Heart left ventricle (tissue), 13 donors: Measurements from ENCODE around the gene CASZ1.

Experiments used
- POLR2A ChIP-seq, 2 donors: fragments of 450-650 bp; IDR thresholded peaks; one replicate each; pipeline ENCODE4 v1.6.1; 2017; ENCODE audit warnings: antibody characterized with exemption in 2 of 2, mild to moderate bottlenecking in 2 of 2, moderate library complexity in 2 of 2
- TF ChIP-seq, protein P1 (sequence below), 12 donors: fragments of 200-600 bp; sonication (generic) in 4 of 12; IDR thresholded peaks; one replicate each; pipeline versions ENCODE4 v1.5.0 to v1.8.0; 2018 to 2022; ENCODE audit warnings: antibody characterized with exemption in 12 of 12, mild to moderate bottlenecking in 5 of 12
- donor health status: ischemic (EF 13 %, LVEDD 7.1; RV severe dilation, severe dysfunction).
- donor health status: DM: no; HTN: yes; CAD: no.
- donor health status: DM: no; HTN: no; CAD: no.
- donor health status: ischemic (EF 25% LVEDD 6.9; RV normal size, moderate dysfunction).
- donor health status: ischemic (EF 25% LVEDD 5.7; RV mildly dilated, moderate dysfunction).
- donor health status: ischemic (EF 35%, LVEDD 5.7; RV mildly dilated, moderate dysfunction).
- donor health status: nonischemic (EF 11% LVEDD 7.7; RV severe dilation, severe dysfunction).
- donor health status: DM: yes; HTN: yes; CAD: no.
- donor health status: PGD.
- donor health status: ischemic (EF 29% LVEDD 5.4; RV normal size, mild dysfunction).
- donor health status: nonischemic (EF 23%, LVEDD 6.1; RV moderate dilation, normal function).

DNA sequence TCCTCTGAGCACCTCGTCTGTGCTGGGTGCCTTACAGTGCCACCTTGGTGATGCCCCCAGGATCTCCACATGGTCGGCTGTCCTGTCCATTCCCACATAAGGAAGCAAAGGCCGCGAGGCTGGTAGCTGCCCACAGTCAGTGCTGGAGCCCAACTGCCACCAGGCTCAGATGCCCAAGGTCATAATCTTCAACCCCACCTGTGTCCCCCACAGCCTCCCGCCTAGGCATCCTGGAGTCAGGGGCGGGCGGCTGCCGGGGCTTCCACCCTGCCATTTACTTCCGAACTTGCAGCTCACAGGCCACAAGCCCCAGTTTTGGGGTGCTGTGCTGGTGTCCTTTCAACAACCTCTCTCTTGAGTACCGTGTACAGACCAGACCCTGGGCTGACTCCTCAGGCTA lies 126.3 kb downstream of the CASZ1 start:
- TF ChIP-seq, protein P1, sequence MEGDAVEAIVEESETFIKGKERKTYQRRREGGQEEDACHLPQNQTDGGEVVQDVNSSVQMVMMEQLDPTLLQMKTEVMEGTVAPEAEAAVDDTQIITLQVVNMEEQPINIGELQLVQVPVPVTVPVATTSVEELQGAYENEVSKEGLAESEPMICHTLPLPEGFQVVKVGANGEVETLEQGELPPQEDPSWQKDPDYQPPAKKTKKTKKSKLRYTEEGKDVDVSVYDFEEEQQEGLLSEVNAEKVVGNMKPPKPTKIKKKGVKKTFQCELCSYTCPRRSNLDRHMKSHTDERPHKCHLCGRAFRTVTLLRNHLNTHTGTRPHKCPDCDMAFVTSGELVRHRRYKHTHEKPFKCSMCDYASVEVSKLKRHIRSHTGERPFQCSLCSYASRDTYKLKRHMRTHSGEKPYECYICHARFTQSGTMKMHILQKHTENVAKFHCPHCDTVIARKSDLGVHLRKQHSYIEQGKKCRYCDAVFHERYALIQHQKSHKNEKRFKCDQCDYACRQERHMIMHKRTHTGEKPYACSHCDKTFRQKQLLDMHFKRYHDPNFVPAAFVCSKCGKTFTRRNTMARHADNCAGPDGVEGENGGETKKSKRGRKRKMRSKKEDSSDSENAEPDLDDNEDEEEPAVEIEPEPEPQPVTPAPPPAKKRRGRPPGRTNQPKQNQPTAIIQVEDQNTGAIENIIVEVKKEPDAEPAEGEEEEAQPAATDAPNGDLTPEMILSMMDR (IDR thresholded peaks at IDR 0.05), result no peak
- TF ChIP-seq POLR2A (IDR thresholded peaks at IDR 0.05), result no peak
